ENCODE results near the gene ATP6V1G1.

The ATP6V1G1 gene

GRCh38 chr9:114607671-114608524, 20.3 kb downstream of the ATP6V1G1 start:
- no peak for DNase-seq (ENCODE audit: extremely low spot score, insufficient read length, low read depth)
- FAIRE-seq, result peak; percentile 62

GRCh38 chr9:114608525-114608796, 20.9 kb downstream of the ATP6V1G1 start:
- no peak for DNase-seq (ENCODE audit: extremely low spot score, insufficient read length, low read depth)
- FAIRE-seq, result no peak

- FAIRE-seq, result peak; percentile 58
- no peak for DNase-seq (ENCODE audit: extremely low spot score, insufficient read length, low read depth)
Measured at GRCh38 chr9:114611516-114612271, 24.1 kb downstream of the ATP6V1G1 start.

- FAIRE-seq, result no peak
- no peak for DNase-seq (ENCODE audit: extremely low spot score, insufficient read length, low read depth)
Measured at GRCh38 chr9:114612272-114612923, 24.8 kb downstream of the ATP6V1G1 start.

GRCh38 chr9:114613087-114613486, 25.5 kb downstream of the ATP6V1G1 start:
- FAIRE-seq (no peak), DNase-seq (ENCODE audit: extremely low spot score, insufficient read length, low read depth) (no peak)

- FAIRE-seq (no peak), DNase-seq (ENCODE audit: extremely low spot score, insufficient read length, low read depth) (no peak)
Measured at GRCh38 chr9:114613919-114614318, 26.4 kb downstream of the ATP6V1G1 start.

- no peak for FAIRE-seq
- DNase-seq (ENCODE audit: extremely low spot score, insufficient read length, low read depth), result no peak
Measured at GRCh38 chr9:114614373-114614772, 26.8 kb downstream of the ATP6V1G1 start.

- FAIRE-seq, result peak; percentile 74
Measured at GRCh38 chr9:114616684-114617520, 29.3 kb downstream of the ATP6V1G1 start.

GRCh38 chr9:114619191-114619761, 31.7 kb downstream of the ATP6V1G1 start:
- FAIRE-seq, result peak; percentile 87

More at GRCh38 chr9:114616684-114617520, 29.3 kb downstream of the ATP6V1G1 start:
- DNase-seq (ENCODE audit: extremely low spot score, insufficient read length, low read depth), result no peak

GRCh38 chr9:114621561-114621960, 34.0 kb downstream of the ATP6V1G1 start:
- FAIRE-seq (no peak), DNase-seq (ENCODE audit: extremely low spot score, insufficient read length, low read depth) (no peak)

More at GRCh38 chr9:114619191-114619761, 31.7 kb downstream of the ATP6V1G1 start:
- DNase-seq (ENCODE audit: extremely low spot score, insufficient read length, low read depth), result no peak

- DNase-seq (ENCODE audit: extremely low spot score, insufficient read length, low read depth), result no peak
- FAIRE-seq, result no peak
Measured at GRCh38 chr9:114621975-114622609, 34.5 kb downstream of the ATP6V1G1 start.

GRCh38 chr9:114624677-114625076, 37.1 kb downstream of the ATP6V1G1 start:
- DNase-seq (ENCODE audit: extremely low spot score, insufficient read length, low read depth) (no peak), FAIRE-seq (no peak)

GRCh38 chr9:114626415-114627020, 38.9 kb downstream of the ATP6V1G1 start:
- DNase-seq (ENCODE audit: extremely low spot score, insufficient read length, low read depth) (no peak), FAIRE-seq (no peak)

GRCh38 chr9:114627553-114627952, 40.0 kb downstream of the ATP6V1G1 start:
- FAIRE-seq (no peak), DNase-seq (ENCODE audit: extremely low spot score, insufficient read length, low read depth) (no peak)

GRCh38 chr9:114629563-114630090, 42.1 kb downstream of the ATP6V1G1 start:
- no peak for FAIRE-seq
- no peak for DNase-seq (ENCODE audit: extremely low spot score, insufficient read length, low read depth)

- no peak for FAIRE-seq
Measured at GRCh38 chr9:114631166-114631565, 43.6 kb downstream of the ATP6V1G1 start.

GRCh38 chr9:114633438-114634089, 46.0 kb downstream of the ATP6V1G1 start:
- FAIRE-seq (no peak), DNase-seq (ENCODE audit: extremely low spot score, insufficient read length, low read depth) (no peak)

More at GRCh38 chr9:114631166-114631565, 43.6 kb downstream of the ATP6V1G1 start:
- no peak for DNase-seq (ENCODE audit: extremely low spot score, insufficient read length, low read depth)

GRCh38 chr9:114634387-114634786, 46.8 kb downstream of the ATP6V1G1 start:
- FAIRE-seq (no peak), DNase-seq (ENCODE audit: extremely low spot score, insufficient read length, low read depth) (no peak)
